Measurements from ENCODE around the gene SPATA6.
"Not testable (repeated sequence)": the region's sequence is repeated elsewhere in the genome, so short reads cannot be mapped to it uniquely, and the experiment has no call there.

Gene SPATA6

DNA sequence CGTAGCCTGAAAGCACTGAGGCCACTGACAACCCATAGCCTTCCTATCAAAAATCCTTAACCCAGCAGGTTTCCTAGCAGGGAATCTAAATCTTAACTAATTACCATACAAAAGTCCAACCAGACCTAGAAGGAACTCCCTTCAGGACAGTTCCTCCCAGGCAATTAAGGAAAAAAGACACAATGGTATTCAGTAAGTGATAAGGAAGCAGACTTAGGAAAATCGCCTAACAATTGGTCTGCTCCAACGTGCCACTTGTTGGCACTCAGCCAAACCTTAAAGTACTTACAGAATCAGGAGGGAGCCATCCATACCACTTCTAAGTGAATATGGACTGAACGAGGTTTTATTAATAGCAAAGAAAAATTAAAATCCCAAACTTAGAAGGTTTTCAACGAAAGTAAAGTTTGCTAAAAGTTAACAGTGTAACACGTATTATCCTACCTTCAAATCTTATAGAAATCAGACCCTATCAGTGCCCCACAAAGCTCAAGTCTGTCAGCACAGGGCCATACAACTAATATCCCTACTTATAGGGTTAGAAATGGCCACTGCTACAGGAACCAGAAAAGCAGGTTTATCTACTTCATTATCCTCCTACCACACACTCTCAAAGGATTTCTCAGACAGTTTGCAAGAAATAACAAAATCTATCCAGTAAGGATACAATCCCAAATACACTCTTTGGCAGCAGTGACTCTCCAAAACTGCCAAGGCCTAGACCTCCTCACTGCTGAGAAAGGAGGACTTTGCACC lies 29.0 kb downstream of the SPATA6 start:
- no peak for DNase-seq (ENCODE audit: extremely low read depth, low read depth)
- TF ChIP-seq, protein P1, sequence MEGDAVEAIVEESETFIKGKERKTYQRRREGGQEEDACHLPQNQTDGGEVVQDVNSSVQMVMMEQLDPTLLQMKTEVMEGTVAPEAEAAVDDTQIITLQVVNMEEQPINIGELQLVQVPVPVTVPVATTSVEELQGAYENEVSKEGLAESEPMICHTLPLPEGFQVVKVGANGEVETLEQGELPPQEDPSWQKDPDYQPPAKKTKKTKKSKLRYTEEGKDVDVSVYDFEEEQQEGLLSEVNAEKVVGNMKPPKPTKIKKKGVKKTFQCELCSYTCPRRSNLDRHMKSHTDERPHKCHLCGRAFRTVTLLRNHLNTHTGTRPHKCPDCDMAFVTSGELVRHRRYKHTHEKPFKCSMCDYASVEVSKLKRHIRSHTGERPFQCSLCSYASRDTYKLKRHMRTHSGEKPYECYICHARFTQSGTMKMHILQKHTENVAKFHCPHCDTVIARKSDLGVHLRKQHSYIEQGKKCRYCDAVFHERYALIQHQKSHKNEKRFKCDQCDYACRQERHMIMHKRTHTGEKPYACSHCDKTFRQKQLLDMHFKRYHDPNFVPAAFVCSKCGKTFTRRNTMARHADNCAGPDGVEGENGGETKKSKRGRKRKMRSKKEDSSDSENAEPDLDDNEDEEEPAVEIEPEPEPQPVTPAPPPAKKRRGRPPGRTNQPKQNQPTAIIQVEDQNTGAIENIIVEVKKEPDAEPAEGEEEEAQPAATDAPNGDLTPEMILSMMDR (IDR thresholded peaks at IDR 0.05; ENCODE audit: low read depth, low read length): no peak

DNA sequence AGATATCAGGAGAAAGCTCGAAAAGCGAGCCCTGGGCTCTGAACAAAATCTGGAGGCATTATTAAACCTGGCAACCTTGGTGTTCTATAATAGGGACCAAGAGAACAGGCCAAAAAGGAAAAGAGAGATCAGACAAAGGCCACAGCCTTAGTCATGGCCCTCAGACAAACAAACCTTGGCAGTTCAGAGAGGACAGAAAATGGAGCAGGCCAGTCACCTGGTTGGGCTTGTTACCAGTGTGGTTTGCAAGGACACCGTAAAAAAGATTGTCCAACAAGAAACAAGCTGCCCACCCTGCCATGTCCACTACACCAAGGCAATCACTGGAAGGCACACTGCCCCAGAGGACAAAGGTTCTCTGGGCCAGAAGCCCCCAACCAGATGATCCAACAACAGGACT lies 31.2 kb downstream of the SPATA6 start:
- not testable (repeated sequence) for DNase-seq (ENCODE audit: extremely low read depth, low read depth)

DNA sequence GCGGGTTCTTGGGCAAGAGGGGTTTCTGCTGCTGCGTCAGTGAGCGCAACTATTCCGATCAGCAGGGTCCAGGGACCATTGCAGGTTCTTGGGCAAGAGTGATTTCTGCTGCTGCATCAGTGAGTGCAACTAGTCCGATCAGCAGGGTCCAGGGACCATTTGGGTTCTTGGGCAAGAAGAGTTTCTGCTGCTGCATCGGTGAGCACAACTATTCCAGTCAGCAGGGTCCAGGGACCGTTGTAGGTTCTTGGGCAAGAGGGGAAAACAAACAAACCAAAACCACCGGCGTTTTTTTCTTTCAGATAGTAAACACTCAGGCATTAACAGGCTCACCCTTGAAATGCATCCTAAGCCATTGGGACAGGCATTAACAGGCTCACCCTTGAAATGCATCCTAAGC lies 32.6 kb downstream of the SPATA6 start:
- no peak for DNase-seq (ENCODE audit: extremely low read depth, low read depth)
- TF ChIP-seq, protein P1 (IDR thresholded peaks at IDR 0.05; ENCODE audit: low read depth, low read length): no peak

DNA sequence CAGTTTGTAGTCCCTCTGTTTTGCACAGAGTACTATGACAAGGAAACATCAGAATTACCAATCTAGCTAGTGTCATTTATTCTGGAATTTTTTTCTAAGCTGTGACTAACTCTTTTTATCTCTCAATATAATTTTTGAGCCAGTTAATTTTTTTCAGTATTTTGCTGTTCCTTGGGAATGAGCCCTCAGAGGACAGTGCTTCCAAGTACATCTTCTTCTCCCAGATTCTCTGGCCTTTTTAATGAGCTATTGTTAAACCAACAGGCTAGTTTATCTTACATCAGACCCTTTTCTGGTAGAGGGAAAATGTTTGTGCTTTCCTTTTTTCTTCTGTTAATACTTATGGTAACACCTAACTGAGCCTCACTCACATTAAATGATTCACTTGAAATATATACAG lies 34.6 kb downstream of the SPATA6 start:
- not testable (repeated sequence) for DNase-seq (ENCODE audit: extremely low read depth, low read depth)

DNA sequence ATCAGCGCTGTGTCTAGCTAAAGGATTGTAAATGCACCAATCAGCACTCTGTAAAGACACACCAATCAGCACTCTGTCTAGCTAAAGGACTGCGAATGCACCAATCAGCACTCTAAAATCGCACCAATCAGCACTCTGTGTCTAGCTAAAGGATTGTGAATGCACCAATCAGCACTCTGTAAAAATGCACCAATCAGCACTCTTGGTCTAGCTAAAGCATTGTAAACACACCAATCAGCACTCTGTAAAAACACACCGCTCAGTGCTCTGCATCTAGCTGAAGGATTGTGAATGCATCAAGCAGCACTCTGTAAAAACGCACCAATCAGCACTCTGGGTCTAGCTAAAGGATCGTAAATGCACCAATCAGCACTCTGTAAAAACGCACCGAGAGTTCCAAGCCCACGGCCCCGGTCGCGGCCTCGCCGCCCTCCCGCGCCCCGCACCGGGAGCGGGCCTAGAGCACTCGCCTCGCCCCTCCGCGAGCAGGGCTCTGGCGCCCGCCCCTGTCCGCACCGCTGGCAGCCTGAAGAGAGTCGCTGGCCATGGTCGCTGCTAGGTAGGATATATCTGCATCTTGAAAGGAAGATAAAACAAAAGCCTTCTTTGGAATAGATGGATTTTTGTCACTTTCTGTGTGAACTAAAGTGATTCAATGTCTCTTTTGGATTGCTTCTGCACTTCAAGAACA lies 36.5 kb downstream of the SPATA6 start:
- DNase-seq (ENCODE audit: extremely low read depth, low read depth): not testable (repeated sequence)

DNA sequence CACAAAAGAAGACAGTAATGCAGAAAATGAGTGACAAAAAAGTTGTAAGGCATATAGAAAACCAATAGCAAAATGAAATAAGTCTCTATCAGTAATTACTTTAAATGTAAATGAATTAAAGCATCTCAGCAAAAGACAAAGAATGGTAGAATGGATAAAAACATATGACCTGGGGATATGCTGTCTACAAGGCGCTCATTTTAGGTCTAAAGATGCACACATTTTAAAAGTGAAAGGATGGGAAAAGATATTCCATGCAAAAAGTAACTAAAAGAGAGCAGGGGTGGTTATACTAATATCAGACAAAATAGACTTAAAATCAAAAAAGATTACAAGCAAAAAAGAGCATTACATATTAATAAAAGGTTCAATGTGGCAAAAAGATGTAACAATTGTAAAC lies 41.2 kb downstream of the SPATA6 start:
- TF ChIP-seq, protein P1 (IDR thresholded peaks at IDR 0.05; ENCODE audit: low read depth, low read length): no peak
- no peak for DNase-seq (ENCODE audit: extremely low read depth, low read depth)

DNA sequence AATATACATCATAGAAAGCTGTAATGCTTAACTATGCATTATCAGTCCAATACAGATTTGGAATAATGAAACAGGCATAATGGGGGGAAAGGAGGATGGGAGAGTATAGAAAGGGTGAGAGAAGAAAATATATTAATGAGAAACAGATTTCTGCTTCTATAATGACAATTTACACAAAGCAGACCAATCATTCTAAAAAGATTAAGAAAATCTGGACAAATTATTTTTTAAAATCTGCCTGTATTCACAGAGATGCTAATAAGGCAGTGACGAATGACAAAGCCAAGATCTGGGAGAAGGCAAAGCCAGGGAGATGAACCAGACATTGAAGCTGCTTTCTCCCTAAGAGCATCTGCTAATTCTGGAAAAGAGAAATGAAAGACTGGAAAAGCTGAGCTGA lies 50.0 kb downstream of the SPATA6 start:
- no peak for DNase-seq (ENCODE audit: extremely low read depth, low read depth)
- TF ChIP-seq, protein P1 (IDR thresholded peaks at IDR 0.05; ENCODE audit: low read depth, low read length): no peak

DNA sequence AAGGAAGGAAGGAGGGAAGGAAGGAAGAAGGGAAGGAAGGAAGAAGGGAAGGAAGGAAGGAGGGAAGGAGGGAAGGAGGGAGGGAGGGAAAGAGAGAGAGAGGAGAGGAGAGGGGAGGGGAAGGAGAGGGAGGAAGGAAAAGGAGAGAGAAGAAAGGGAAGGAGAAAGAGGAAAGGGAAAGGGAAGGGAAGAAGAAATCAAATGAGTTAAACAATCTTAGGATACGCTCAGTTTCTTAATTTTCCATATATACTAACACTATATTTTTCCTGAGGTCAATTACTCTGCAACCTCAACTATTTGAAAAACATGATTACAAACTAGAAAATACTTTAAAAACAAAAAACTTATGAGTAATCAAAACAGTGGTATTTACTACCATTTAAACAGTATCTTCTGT lies 53.3 kb downstream of the SPATA6 start:
- TF ChIP-seq, protein P1 (IDR thresholded peaks at IDR 0.05; ENCODE audit: low read depth, low read length): no peak
- DNase-seq (ENCODE audit: extremely low read depth, low read depth): no peak

DNA sequence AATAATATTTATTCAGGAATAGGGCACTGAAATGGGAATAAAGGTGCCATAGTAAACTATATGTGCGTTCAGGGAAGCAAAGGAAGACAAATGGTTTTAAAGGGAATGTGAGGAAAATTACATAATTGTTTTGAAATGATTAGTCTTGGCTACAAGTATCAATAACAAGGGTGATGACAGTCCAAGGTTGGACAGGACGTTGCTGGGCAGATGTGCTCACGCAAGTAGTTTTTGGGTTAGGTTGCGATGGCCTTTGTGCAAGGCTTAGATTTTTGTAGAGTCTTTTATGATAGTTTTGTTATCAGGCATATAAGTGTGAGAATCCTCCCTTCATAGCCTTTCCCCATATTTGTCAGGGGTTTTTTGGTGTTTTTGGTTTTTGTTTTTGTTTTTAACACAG lies 57.0 kb downstream of the SPATA6 start:
- TF ChIP-seq, protein P1 (IDR thresholded peaks at IDR 0.05; ENCODE audit: low read depth, low read length): no peak

More for the DNA sequence above, 57.0 kb downstream of the SPATA6 start:
- no peak for DNase-seq (ENCODE audit: extremely low read depth, low read depth)

Measured in AG09319 (cell line).